GM12878 (cell line): ENCODE measurements around the gene TMTC1. TPM values are rescaled to one million over a fixed set of nuclear protein-coding genes. Genes with fewer than 3 reads are reported as not detected.

Source experiments
- ATAC-seq: fragments of 200-7000 bp; cut with Tn5 transposase; 3 replicates; pipeline ENCODE4 v1.9.1; 2020; ENCODE audit warnings: mild to moderate bottlenecking, moderate library complexity
- BruUV-seq: library from RNA; stranded (reverse); fragments of 400-500 nt; replicated peaks from 2 replicates; lab custom pipeline; 2021; lab: Mats Ljungman, UMichigan
- CTCF ChIA-PET: fragments of 300-600 bp; sonication (Branson Sonifier 250); formaldehyde crosslinking; extraction: SDS; loops from one replicate; lab custom pipeline; 2021; ENCODE audit warnings: inconsistent platforms; lab: Yijun Ruan, JAX
- POLR2A ChIA-PET: fragments of 350-600 bp; formaldehyde crosslinking; extraction: SDS; loops from one replicate; lab custom pipeline; 2021; ENCODE audit warnings: inconsistent platforms; lab: Charles Lee
- RAD21 ChIA-PET: fragments of 300-600 bp; sonication (Branson Sonifier 250); formaldehyde crosslinking; loops from one replicate; lab custom pipeline; 2023; ENCODE audit warnings: antibody characterized with exemption; ENCODE audit not compliant: unreplicated experiment; lab: Charles Lee
- SMC1A ChIA-PET: fragments of 300-600 bp; sonication (Branson Sonifier 250); formaldehyde crosslinking; loops from one replicate; lab custom pipeline; 2023; ENCODE audit not compliant: unreplicated experiment, uncharacterized antibody; lab: Charles Lee
- DNase-seq: peaks from one replicate; pipeline ENCODE4 v3.0.0-alpha.2; 2011; ENCODE audit warnings: low read depth, low spot score
- FAIRE-seq: peaks from 3 replicates; lab custom pipeline; 2011; peaks lifted over from hg19 to GRCh38; lab: Jason Lieb, UNC
- H2AFZ ChIP-seq: 2 replicates; pipeline ENCODE4 v1.6.0; 2011; ENCODE audit warnings: low read depth, low read length, control low read depth; ENCODE audit not compliant: control insufficient read depth
- H3K27ac ChIP-seq: 2 replicates; pipeline ENCODE4 v1.5.1; 2011; ENCODE audit warnings: control low read depth; ENCODE audit not compliant: control insufficient read depth, insufficient read depth
- H3K27me3 ChIP-seq, 2 experiments: replicated peaks in 1 of 2; 2 replicates each; pipeline versions ENCODE4 v1.6.0 to v1.6.1; 2011; ENCODE audit warnings: low read length in 1 of 2; ENCODE audit not compliant: control insufficient read depth in 2 of 2, insufficient read depth in 2 of 2
- H3K36me3 ChIP-seq, 2 experiments: 2 replicates each; pipeline ENCODE4 v1.5.1; 2011; ENCODE audit warnings: low read length in 1 of 2; ENCODE audit not compliant: control insufficient read depth in 2 of 2, insufficient read depth in 2 of 2
- H3K4me1 ChIP-seq: 2 replicates; pipeline ENCODE4 v1.6.1; 2011; ENCODE audit warnings: mild to moderate bottlenecking, low read length, moderate library complexity, mixed read lengths; ENCODE audit not compliant: control insufficient read depth, insufficient read depth
- H3K4me2 ChIP-seq: 2 replicates; pipeline ENCODE4 v1.6.0; 2011; ENCODE audit warnings: control low read depth; ENCODE audit not compliant: control insufficient read depth, insufficient read depth
- H3K4me3 ChIP-seq: fragments of 200-600 bp; sonication (generic); 2 replicates; pipeline ENCODE4 v1.5.1; 2016
- H3K79me2 ChIP-seq: 2 replicates; pipeline ENCODE4 v1.6.0; 2011; ENCODE audit warnings: low read length; ENCODE audit not compliant: control insufficient read depth, insufficient read depth
- H3K9ac ChIP-seq: 2 replicates; pipeline ENCODE4 v1.8.0; 2011; ENCODE audit warnings: low read length, control low read depth, mixed read lengths; ENCODE audit not compliant: control insufficient read depth, insufficient read depth
- H3K9me3 ChIP-seq: replicated peaks from 3 replicates; pipeline ENCODE4 v1.5.1; 2011; ENCODE audit warnings: mild to moderate bottlenecking, low read length; ENCODE audit not compliant: control insufficient read depth, insufficient read depth
- H4K20me1 ChIP-seq: 2 replicates; pipeline ENCODE4 v1.6.0; 2011; ENCODE audit not compliant: control insufficient read depth, insufficient read depth
- CHD2 ChIP-seq: IDR thresholded peaks from 2 replicates; pipeline ENCODE4 v1.6.1; 2011; ENCODE audit warnings: low read depth, low read length, improper control_type of control experiment, borderline replicate concordance
- CREM ChIP-seq: IDR thresholded peaks from 2 replicates; pipeline ENCODE4 v1.6.1; 2014; ENCODE audit warnings: antibody characterized with exemption, low read depth
- ESRRA ChIP-seq: IDR thresholded peaks from 2 replicates; pipeline ENCODE4 v1.6.1; 2012; ENCODE audit warnings: mild to moderate bottlenecking, low read length, improper control_type of control experiment
- ETV6 ChIP-seq, 2 experiments: fragments of 450-650 bp in 1 of 2; IDR thresholded peaks in 1 of 2; conservative IDR thresholded peaks in 1 of 2; 2 replicates each; pipeline ENCODE4 v1.6.1; 2014; ENCODE audit warnings: antibody characterized with exemption in 1 of 2, borderline replicate concordance in 1 of 2, low read depth in 1 of 2, mild to moderate bottlenecking in 1 of 2, moderate library complexity in 1 of 2
- FOXM1 ChIP-seq: IDR thresholded peaks from 2 replicates; pipeline ENCODE4 v1.6.1; 2012; ENCODE audit warnings: low read depth, mild to moderate bottlenecking, inconsistent platforms, low read length, moderate library complexity
- KDM1A ChIP-seq: fragments of 200-600 bp; sonication (generic); IDR thresholded peaks from 2 replicates; pipeline ENCODE4 v1.6.1; 2016; ENCODE audit warnings: borderline replicate concordance
- KLF5 ChIP-seq: fragments of 450-650 bp; IDR thresholded peaks from 2 replicates; pipeline ENCODE4 v1.6.1; 2014; ENCODE audit warnings: mild to moderate bottlenecking; ENCODE audit not compliant: partially characterized antibody
- MXI1 ChIP-seq: fragments of 150-350 bp; IDR thresholded peaks from 2 replicates; pipeline ENCODE4 v1.6.1; 2011; ENCODE audit warnings: low read depth, mild to moderate bottlenecking, inconsistent platforms, low read length, improper control_type of control experiment
- NBN ChIP-seq: fragments of 450-650 bp; IDR thresholded peaks from 2 replicates; pipeline ENCODE4 v1.6.1; 2016
- RFX5 ChIP-seq: IDR thresholded peaks from 2 replicates; pipeline ENCODE4 v1.6.1; 2011; ENCODE audit warnings: low read depth, low read length, improper control_type of control experiment
- WGBS: methylation state at CpG from one replicate; pipeline ENCODE4 v1.1.6; 2016; ENCODE audit warnings: low lambda C conversion rate; ENCODE audit not compliant: insufficient replicate concordance, insufficient coverage; ENCODE audit errors: missing lambda C conversion rate; 5-methylcytosine and 5-hydroxymethylcytosine counted together
- in situ Hi-C: fragments of 300-500 bp; cut with MboI; formaldehyde crosslinking; loops from 9 replicates; pipeline ENCODE4 v1.14.3; 2018; ENCODE audit warnings: mixed read lengths
- intact Hi-C: fragments of 100-400 bp; cut with micrococcal nuclease; formaldehyde crosslinking; loops from one replicate; pipeline ENCODE4 v1.14.2; 2022; ENCODE audit not compliant: unreplicated experiment
- polyA plus RNA-seq, 11 experiments: library from polyadenylated mRNA; depleted of rRNA in 4 of 11; unstranded in 6 of 11; stranded (reverse) in 5 of 11; fragments of >200 nt; fragmentation: Nextera tagmentation in 4 of 11; fragmentation: Illumina TruSeq in 1 of 11; extraction: Ambion mirVana in 4 of 11; extraction: Trizol in 1 of 11; gene quantifications; 1 replicate in 1 of 11; 2 replicates in 10 of 11; pipeline versions ENCODE4 v1.2.1 to v1.2.3, GENCODE V29; 2011 to 2016; ENCODE audit warnings: inconsistent platforms in 2 of 11, missing spikeins in 2 of 11, low read depth in 1 of 11
- total RNA-seq, 4 experiments: library from RNA; depleted of rRNA in 3 of 4; stranded (reverse); fragments of >200 nt in 3 of 4; fragmentation: Illumina TruSeq in 1 of 4; extraction: Trizol in 1 of 4; gene quantifications; 2 replicates each; pipeline versions ENCODE4 v1.2.1 to v1.2.3, GENCODE V29; 2013 to 2021
- TF ChIP-seq, protein P1 (sequence below): IDR thresholded peaks from 2 replicates; pipeline ENCODE4 v1.6.1; 2011; ENCODE audit warnings: low read depth, mild to moderate bottlenecking, low read length, moderate library complexity, borderline replicate concordance; ENCODE audit errors: extremely low read depth
- TF ChIP-seq, protein P2 (sequence below): IDR thresholded peaks from 2 replicates; pipeline ENCODE4 v1.6.1; 2012; ENCODE audit warnings: mild to moderate bottlenecking, low read depth, low read length
- TF ChIP-seq, protein P3 (sequence below): fragments of 450-650 bp; IDR thresholded peaks from 2 replicates; pipeline ENCODE4 v1.6.1; 2018; ENCODE audit warnings: borderline replicate concordance, mild to moderate bottlenecking; ENCODE audit not compliant: partially characterized antibody
- TF ChIP-seq, protein P4 (sequence below): fragments of 450-650 bp; IDR thresholded peaks from 2 replicates; pipeline ENCODE4 v1.6.1; 2018; ENCODE audit warnings: mild to moderate bottlenecking, low read depth, moderate library complexity; ENCODE audit not compliant: partially characterized antibody

The TMTC1 gene
- total and polyA plus RNA-seq, 10 of the 15 experiments (the other 5 are each of a cell fraction or from before 2014, with no cell fraction given), result 0.10 to 20.9 (median 0.57) TPM

DNA sequence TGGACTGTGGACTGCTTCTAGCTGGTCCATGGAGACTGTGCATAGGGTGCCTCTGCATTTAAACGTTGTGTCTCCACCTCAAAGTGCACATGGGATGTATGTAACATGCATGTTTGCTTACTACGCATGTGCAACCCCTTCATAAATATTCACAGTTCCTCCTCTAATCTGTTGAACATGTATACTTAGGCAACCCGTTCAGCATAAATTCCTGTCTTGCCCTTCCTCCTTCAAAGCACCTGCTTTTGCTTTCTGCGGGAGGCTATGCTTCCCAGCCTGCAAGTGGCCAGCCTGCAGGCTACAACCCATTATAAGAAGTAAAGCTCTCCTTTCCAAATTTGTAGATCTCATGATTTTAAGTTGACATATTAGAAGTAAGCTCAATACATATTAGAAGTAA is 253.3 kb downstream of the TMTC1 start:
- BruUV-seq, result no TSS peak
- CTCF ChIA-PET, result interaction anchor here (1.4 kb wide), 1 partner anchor 11 kb away, joined by 5 read pairs; no protein-coding TSS in a partner anchor
- no peak for DNase-seq
- no peak overlapping the region for H3K4me2 ChIP-seq
- RAD21 ChIA-PET, result interaction anchor here (1.3 to 2.4 kb wide), 3 partner anchors 10 to 14 kb away, joined by 4 to 12 read pairs (median 5); no protein-coding TSS in a partner anchor
- SMC1A ChIA-PET, result interaction anchor here (1.0 to 1.6 kb wide), 8 partner anchors 9 to 371 kb away, joined by 3 to 9 read pairs (median 3); no protein-coding TSS in a partner anchor
- intact Hi-C loops, result no loop called here
- no peak overlapping the region for H2AFZ ChIP-seq
- no peaks in the 10 kb centered on the region for H3K36me3 ChIP-seq
- ATAC-seq, result no peak
- no peak overlapping the region for H3K27ac ChIP-seq
- H3K4me3 ChIP-seq, result no peak overlapping the region
- no peak overlapping the region for H3K9ac ChIP-seq
- in situ Hi-C loops, result no loop called here
- no peaks in the 10 kb centered on the region for H4K20me1 ChIP-seq
- POLR2A ChIA-PET, result no interaction called here
- no peak for FAIRE-seq
- H3K9me3 ChIP-seq, result no peaks in the 10 kb centered on the region
- no peaks in the 10 kb centered on the region for H3K79me2 ChIP-seq
- H3K27me3 ChIP-seq, result no peaks in the 10 kb centered on the region
- H3K4me1 ChIP-seq, result no peaks in the 10 kb centered on the region
- 43% methylated on average over 4 of the region's 4 CpGs for WGBS
- no peak for TF ChIP-seq CHD2
- TF ChIP-seq CREM, result no peak
- TF ChIP-seq RFX5, result no peak
- TF ChIP-seq, protein P1, sequence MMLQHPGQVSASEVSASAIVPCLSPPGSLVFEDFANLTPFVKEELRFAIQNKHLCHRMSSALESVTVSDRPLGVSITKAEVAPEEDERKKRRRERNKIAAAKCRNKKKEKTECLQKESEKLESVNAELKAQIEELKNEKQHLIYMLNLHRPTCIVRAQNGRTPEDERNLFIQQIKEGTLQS, result no peak
- TF ChIP-seq KDM1A, result no peak
- TF ChIP-seq, protein P2, sequence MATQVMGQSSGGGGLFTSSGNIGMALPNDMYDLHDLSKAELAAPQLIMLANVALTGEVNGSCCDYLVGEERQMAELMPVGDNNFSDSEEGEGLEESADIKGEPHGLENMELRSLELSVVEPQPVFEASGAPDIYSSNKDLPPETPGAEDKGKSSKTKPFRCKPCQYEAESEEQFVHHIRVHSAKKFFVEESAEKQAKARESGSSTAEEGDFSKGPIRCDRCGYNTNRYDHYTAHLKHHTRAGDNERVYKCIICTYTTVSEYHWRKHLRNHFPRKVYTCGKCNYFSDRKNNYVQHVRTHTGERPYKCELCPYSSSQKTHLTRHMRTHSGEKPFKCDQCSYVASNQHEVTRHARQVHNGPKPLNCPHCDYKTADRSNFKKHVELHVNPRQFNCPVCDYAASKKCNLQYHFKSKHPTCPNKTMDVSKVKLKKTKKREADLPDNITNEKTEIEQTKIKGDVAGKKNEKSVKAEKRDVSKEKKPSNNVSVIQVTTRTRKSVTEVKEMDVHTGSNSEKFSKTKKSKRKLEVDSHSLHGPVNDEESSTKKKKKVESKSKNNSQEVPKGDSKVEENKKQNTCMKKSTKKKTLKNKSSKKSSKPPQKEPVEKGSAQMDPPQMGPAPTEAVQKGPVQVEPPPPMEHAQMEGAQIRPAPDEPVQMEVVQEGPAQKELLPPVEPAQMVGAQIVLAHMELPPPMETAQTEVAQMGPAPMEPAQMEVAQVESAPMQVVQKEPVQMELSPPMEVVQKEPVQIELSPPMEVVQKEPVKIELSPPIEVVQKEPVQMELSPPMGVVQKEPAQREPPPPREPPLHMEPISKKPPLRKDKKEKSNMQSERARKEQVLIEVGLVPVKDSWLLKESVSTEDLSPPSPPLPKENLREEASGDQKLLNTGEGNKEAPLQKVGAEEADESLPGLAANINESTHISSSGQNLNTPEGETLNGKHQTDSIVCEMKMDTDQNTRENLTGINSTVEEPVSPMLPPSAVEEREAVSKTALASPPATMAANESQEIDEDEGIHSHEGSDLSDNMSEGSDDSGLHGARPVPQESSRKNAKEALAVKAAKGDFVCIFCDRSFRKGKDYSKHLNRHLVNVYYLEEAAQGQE, result no peak
- no peak for TF ChIP-seq MXI1
- no peak for TF ChIP-seq NBN
- TF ChIP-seq, protein P3, sequence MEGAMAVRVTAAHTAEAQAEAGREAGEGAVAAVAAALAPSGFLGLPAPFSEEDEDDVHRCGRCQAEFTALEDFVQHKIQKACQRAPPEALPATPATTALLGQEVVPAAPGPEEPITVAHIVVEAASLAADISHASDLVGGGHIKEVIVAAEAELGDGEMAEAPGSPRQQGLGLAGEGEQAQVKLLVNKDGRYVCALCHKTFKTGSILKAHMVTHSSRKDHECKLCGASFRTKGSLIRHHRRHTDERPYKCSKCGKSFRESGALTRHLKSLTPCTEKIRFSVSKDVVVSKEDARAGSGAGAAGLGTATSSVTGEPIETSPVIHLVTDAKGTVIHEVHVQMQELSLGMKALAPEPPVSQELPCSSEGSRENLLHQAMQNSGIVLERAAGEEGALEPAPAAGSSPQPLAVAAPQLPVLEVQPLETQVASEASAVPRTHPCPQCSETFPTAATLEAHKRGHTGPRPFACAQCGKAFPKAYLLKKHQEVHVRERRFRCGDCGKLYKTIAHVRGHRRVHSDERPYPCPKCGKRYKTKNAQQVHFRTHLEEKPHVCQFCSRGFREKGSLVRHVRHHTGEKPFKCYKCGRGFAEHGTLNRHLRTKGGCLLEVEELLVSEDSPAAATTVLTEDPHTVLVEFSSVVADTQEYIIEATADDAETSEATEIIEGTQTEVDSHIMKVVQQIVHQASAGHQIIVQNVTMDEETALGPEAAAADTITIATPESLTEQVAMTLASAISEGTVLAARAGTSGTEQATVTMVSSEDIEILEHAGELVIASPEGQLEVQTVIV, result no peak
- TF ChIP-seq KLF5, result no peak
- TF ChIP-seq, protein P4, sequence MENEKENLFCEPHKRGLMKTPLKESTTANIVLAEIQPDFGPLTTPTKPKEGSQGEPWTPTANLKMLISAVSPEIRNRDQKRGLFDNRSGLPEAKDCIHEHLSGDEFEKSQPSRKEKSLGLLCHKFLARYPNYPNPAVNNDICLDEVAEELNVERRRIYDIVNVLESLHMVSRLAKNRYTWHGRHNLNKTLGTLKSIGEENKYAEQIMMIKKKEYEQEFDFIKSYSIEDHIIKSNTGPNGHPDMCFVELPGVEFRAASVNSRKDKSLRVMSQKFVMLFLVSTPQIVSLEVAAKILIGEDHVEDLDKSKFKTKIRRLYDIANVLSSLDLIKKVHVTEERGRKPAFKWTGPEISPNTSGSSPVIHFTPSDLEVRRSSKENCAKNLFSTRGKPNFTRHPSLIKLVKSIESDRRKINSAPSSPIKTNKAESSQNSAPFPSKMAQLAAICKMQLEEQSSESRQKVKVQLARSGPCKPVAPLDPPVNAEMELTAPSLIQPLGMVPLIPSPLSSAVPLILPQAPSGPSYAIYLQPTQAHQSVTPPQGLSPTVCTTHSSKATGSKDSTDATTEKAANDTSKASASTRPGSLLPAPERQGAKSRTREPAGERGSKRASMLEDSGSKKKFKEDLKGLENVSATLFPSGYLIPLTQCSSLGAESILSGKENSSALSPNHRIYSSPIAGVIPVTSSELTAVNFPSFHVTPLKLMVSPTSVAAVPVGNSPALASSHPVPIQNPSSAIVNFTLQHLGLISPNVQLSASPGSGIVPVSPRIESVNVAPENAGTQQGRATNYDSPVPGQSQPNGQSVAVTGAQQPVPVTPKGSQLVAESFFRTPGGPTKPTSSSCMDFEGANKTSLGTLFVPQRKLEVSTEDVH, result no peak
- no peak for TF ChIP-seq ETV6 (conservative IDR thresholded peaks at IDR 0.05 in 1 of 2, IDR thresholded peaks at IDR 0.05 in 1 of 2; ENCODE audit: borderline replicate concordance in 1 of 2, low read depth in 1 of 2)
- no peak for TF ChIP-seq FOXM1
- no peak for TF ChIP-seq ESRRA
